Activated T-helper 2 cell treated with anti-CD3 and anti-CD28 coated beads, Interferon-gamma antibody, Interleukin-2, Interleukin-4, amounts not matched to agents 10 μg/mL and 5 μg/mL and 100 μg/mL, durations not matched to agents 14 hours and 24 hours and 36 hours (primary cell): Measurements from ENCODE around the gene SNX13. TPM values are rescaled to one million over a fixed set of nuclear protein-coding genes. Genes with fewer than 3 reads are reported as not detected.
A peak's percentile ranks its signal among the peaks of the same experiment; 100 is the strongest.

Experiments used
- DNase-seq: peaks from one replicate; pipeline ENCODE4 v3.0.0; 2021; ENCODE audit warnings: low spot score
- H3K27ac Mint-ChIP-seq: one replicate; pipeline ENCODE4 v1.8.0; 2021; ENCODE audit warnings: mixed read lengths
- H3K27me3 Mint-ChIP-seq: one replicate; pipeline ENCODE4 v1.8.0; 2021; ENCODE audit warnings: low read depth, mixed read lengths
- H3K36me3 Mint-ChIP-seq: one replicate; pipeline ENCODE4 v1.8.0; 2021; ENCODE audit warnings: low read depth, mixed read lengths
- H3K4me1 Mint-ChIP-seq: one replicate; pipeline ENCODE4 v1.8.0; 2021; ENCODE audit warnings: low read depth, mixed read lengths
- H3K4me3 Mint-ChIP-seq: one replicate; pipeline ENCODE4 v1.8.0; 2021; ENCODE audit warnings: low read depth, mild to moderate bottlenecking, moderate library complexity, mixed read lengths
- H3K9me3 Mint-ChIP-seq: one replicate; pipeline ENCODE4 v1.8.0; 2021; ENCODE audit warnings: mixed read lengths
- intact Hi-C: fragments of 100-400 bp; cut with micrococcal nuclease; formaldehyde crosslinking; loops from one replicate; pipeline ENCODE4 v1.15.1; 2023
- total RNA-seq: library from RNA; stranded (reverse); gene quantifications from 2 replicates; pipeline ENCODE4 v1.2.3, GENCODE V29; 2022

The SNX13 gene
- total RNA-seq, 1 donor from 2014 or later = 21.9 TPM

- H3K4me3 Mint-ChIP-seq = peak overlapping the region; percentile 97
- H3K27ac Mint-ChIP-seq = peak overlapping the region; percentile 94
- peak; percentile 41 for DNase-seq
- intact Hi-C loops = loop anchor here (5.0 to 10.0 kb wide), 5 partner anchors 235 to 1295 kb away; partner anchors contain the start of genes ANKMY2 and BZW2
- peaks cover 40% of the 10 kb centered on the region for H3K4me1 Mint-ChIP-seq
- no peaks in the 10 kb centered on the region for H3K9me3 Mint-ChIP-seq
- H3K27me3 Mint-ChIP-seq = peaks cover 12% of the 10 kb centered on the region
- peaks cover 16% of the 10 kb centered on the region for H3K36me3 Mint-ChIP-seq
These were observed 540 bp downstream of the SNX13 start for GRCh38 chr7:17939606-17940301.

DNA sequence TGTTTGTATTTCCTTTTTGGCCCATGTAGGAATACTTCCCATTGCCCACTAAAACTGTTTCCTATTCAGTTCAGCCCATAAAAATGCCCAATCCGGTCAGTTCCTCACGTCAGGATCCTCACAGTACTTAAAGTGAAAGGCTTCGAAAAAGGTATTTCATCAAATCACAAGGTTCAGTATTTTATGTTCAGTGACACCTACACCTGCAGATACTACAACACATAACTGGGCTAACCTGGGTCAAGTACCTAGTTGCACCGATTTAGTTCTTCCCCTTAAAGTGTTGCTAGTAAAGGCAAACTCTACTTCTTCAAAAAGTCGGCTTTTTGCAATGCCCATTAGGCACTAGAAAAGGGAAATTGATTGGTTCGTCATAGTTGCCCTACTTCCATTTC lies 1.1 kb downstream of the SNX13 start:
- Mint-ChIP-seq H3K27me3 (peaks cover 11% of the 10 kb centered on the region), H3K4me3 (peak overlapping the region; percentile 97), H3K36me3 (peaks cover 16% of the 10 kb centered on the region), H3K4me1 (peaks cover 46% of the 10 kb centered on the region), H3K27ac (peak overlapping the region; percentile 94), H3K9me3 (no peaks in the 10 kb centered on the region)
- intact Hi-C loops = loop anchor here (10.0 kb wide), 1 partner anchor 236 kb away; no protein-coding TSS in a partner anchor
- no peak for DNase-seq

DNA sequence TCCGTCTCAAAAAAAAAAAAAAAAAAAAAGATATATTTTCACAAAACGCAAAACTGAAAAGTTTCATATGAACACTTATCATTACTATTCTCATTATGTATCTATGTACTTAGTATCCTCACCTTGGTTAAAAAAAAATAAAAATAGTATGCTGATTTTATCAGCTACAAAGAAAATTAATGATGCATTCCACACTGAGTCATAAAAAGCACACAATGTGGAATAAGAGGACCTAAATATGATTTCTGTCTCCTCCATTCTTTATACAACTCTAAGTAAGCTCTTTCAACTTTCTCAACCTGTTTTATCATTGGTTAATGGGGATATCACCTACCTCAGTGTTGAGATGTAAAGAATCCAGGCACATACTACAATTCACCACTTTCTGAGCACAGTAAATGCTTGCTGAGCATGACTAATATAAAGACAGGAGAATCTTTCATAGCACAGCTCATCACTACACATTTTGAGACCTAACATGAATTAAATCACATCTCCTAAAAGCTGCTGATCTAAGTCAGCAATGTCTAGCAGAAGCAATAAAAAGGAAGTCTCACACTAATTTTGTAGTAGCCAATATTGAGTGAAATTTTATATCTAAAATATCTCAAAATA lies 2.7 kb downstream of the SNX13 start:
- Mint-ChIP-seq H3K27ac (peak overlapping the region; percentile 38), H3K4me1 (peaks cover 57% of the 10 kb centered on the region), H3K36me3 (peaks cover 15% of the 10 kb centered on the region), H3K27me3 (peaks cover 11% of the 10 kb centered on the region), H3K4me3 (no peak overlapping the region), H3K9me3 (no peaks in the 10 kb centered on the region)
- intact Hi-C loops = loop anchor here (10.0 kb wide), 1 partner anchor 237 kb away; no protein-coding TSS in a partner anchor
- no peak for DNase-seq

DNA sequence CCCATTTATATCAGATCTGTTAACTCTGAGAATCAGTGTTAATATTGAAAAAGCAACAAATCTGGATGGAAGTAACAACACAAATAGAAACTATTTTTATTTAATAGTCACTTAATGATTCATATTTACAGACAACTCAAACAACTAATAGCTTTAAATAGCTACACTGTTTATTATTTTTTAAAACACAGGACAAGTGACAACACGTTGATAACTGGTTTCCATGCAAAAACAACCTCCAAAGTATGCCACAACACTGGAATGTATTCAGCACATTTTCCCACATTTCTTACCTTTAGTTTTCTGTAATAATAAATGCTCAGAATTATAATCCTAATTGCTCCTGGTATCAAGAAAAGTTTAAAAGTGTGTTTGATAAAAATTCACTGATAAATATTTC lies 4.0 kb downstream of the SNX13 start:
- intact Hi-C loops = loop anchor here (10.0 kb wide), 1 partner anchor 238 kb away; no protein-coding TSS in a partner anchor
- H3K4me1 Mint-ChIP-seq = peaks cover 52% of the 10 kb centered on the region

DNA sequence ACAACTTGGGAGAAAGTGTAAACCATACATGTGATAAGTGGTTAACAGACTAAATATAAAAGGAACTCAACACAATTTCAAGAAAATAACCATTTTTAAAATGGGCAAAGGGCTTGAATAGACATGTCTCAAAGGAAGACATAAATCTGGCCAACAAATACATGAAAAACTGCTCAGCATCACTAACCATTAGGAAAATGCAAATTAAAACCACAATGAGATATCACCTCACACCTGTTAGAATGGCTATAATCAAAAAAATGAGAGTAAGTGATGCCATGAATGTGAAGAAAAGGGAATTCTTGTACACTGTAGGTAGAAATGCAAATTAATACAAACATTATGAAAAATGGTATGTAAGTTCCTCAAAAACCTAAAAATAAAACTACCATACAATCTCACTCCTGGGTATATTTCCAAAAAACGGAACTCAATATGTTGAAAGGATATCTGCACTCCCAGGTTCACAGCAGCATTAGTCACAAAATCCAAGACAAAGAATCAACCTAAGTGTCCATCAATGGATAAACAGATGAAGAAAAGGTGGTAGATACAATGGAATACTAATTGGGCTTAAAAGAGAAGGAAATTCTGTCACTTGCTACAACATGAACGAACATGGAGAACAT lies 5.6 kb downstream of the SNX13 start:
- Mint-ChIP-seq H3K27ac (no peak overlapping the region), H3K27me3 (peaks cover 7% of the 10 kb centered on the region), H3K4me1 (peaks cover 54% of the 10 kb centered on the region), H3K9me3 (no peaks in the 10 kb centered on the region), H3K4me3 (no peak overlapping the region), H3K36me3 (peaks cover 15% of the 10 kb centered on the region)
- intact Hi-C loops = loop anchor here (1.0 to 10.0 kb wide), 3 partner anchors 18 to 240 kb away; no protein-coding TSS in a partner anchor
- DNase-seq = no peak

More for the DNA sequence above, 4.0 kb downstream of the SNX13 start:
- DNase-seq = no peak
- Mint-ChIP-seq H3K27ac (no peak overlapping the region), H3K4me3 (no peak overlapping the region), H3K36me3 (peaks cover 15% of the 10 kb centered on the region), H3K27me3 (peaks cover 7% of the 10 kb centered on the region), H3K9me3 (no peaks in the 10 kb centered on the region)

GRCh38 chr7:17934094-17934493 lies 6.2 kb downstream of the SNX13 start:
- H3K27me3 Mint-ChIP-seq = peaks cover 7% of the 10 kb centered on the region
- H3K4me1 Mint-ChIP-seq = peaks cover 54% of the 10 kb centered on the region
- peaks cover 15% of the 10 kb centered on the region for H3K36me3 Mint-ChIP-seq
- H3K9me3 Mint-ChIP-seq = no peaks in the 10 kb centered on the region
- intact Hi-C loops = loop anchor here (1.0 to 10.0 kb wide), 3 partner anchors 18 to 241 kb away; no protein-coding TSS in a partner anchor
- H3K27ac Mint-ChIP-seq = no peak overlapping the region
- DNase-seq = no peak
- no peak overlapping the region for H3K4me3 Mint-ChIP-seq

GRCh38 chr7:17932770-17933169 lies 7.5 kb downstream of the SNX13 start:
- no peak for DNase-seq
- Mint-ChIP-seq H3K36me3 (peaks cover 15% of the 10 kb centered on the region), H3K27ac (no peak overlapping the region), H3K4me3 (no peak overlapping the region), H3K4me1 (peaks cover 42% of the 10 kb centered on the region), H3K27me3 (peaks cover 7% of the 10 kb centered on the region), H3K9me3 (no peaks in the 10 kb centered on the region)
- intact Hi-C loops = loop anchor here (5.0 to 10.0 kb wide), 2 partner anchors 75 to 242 kb away; no protein-coding TSS in a partner anchor

DNA sequence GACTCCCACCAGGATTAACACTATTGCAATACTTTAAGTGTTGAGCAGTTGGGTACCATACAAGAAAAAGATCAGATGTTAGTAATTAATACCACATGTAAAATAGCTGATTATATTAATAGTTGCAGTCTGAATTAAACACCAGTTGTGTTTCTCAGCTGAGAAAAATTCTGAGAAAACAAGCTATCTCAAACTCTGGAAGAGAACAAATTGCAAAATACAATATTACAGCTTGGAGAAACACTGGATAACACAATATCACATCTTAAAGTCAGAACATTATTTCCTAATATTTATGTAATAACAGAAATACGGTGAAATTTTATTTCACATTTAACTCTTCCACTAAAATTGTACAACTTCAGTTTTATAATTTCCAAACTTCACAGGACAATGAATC lies 9.2 kb downstream of the SNX13 start:
- peaks cover 7% of the 10 kb centered on the region for H3K27me3 Mint-ChIP-seq
- H3K9me3 Mint-ChIP-seq = no peaks in the 10 kb centered on the region
- no peak overlapping the region for H3K27ac Mint-ChIP-seq
- no peak for DNase-seq
- peaks cover 36% of the 10 kb centered on the region for H3K4me1 Mint-ChIP-seq
- H3K36me3 Mint-ChIP-seq = peaks cover 9% of the 10 kb centered on the region
- intact Hi-C loops = loop anchor here (5.0 to 10.0 kb wide), 2 partner anchors 74 to 244 kb away; no protein-coding TSS in a partner anchor
- H3K4me3 Mint-ChIP-seq = no peak overlapping the region

GRCh38 chr7:17930546-17930945 lies 9.7 kb downstream of the SNX13 start:
- Mint-ChIP-seq H3K27ac (no peak overlapping the region), H3K4me3 (no peak overlapping the region), H3K36me3 (peaks cover 9% of the 10 kb centered on the region), H3K9me3 (no peaks in the 10 kb centered on the region), H3K27me3 (peaks cover 7% of the 10 kb centered on the region), H3K4me1 (peaks cover 36% of the 10 kb centered on the region)
- intact Hi-C loops = loop anchor here (5.0 to 10.0 kb wide), 2 partner anchors 73 to 244 kb away; no protein-coding TSS in a partner anchor
- DNase-seq = no peak

DNA sequence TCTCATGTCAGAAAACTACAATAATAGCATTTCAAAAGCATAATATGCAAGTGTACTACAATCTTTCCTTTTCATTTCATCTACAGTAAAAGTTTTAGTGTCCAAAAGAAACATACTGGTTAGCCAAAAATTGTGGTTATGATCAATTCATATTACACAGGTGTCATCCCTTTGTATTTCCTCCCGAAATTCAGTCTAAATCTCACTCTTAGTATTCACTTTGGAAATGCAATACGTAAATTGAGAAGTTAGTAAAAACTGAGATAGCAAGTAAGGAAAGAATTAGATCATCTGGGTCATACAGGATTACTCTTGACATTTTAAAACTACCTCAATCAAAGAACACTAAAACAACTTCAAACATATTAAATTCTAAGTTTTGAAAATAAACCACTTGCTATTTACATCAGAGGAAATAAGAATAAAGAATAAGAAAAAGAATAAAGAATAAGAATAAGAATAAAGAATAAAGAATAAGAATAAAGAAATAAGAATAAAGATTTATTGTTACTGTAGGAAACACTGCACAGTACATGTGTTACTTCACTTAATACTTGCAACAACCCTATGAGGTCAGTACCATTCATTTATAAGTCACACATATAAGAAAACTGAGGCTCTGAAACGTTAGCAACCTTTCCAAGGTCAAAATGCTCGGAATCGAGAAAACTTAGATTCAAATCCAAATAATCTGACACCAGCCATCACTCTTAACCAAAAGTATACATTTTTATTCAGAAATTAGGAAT lies 10.5 kb downstream of the SNX13 start:
- DNase-seq = no peak
- H3K27ac Mint-ChIP-seq = no peak overlapping the region
- no peaks in the 10 kb centered on the region for H3K9me3 Mint-ChIP-seq
- H3K4me3 Mint-ChIP-seq = no peak overlapping the region
- peaks cover 3% of the 10 kb centered on the region for H3K27me3 Mint-ChIP-seq
- peaks cover 8% of the 10 kb centered on the region for H3K36me3 Mint-ChIP-seq
- intact Hi-C loops = loop anchor here (5.0 to 10.0 kb wide), 2 partner anchors 73 to 245 kb away; no protein-coding TSS in a partner anchor
- H3K4me1 Mint-ChIP-seq = peaks cover 32% of the 10 kb centered on the region

DNA sequence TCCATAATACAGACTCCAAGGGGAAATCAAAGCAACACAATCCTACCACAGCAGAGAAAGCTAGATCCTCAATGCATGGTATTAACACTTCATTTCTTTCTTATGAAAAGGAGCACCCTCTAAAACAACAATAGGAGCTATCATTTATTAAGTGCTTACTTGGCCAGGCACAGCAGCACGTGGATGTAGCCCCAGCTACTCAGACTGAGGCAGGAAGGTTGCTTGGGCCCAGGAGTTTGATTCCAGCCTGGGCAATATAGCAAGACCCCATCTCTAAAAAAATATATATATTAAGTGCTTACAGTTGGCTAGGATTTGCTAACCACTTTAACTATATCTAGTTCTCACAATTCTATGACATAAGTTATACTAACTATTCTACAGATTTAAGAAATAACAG lies 12.2 kb downstream of the SNX13 start:
- no peak overlapping the region for H3K4me3 Mint-ChIP-seq
- no peak for DNase-seq
- no peak overlapping the region for H3K27ac Mint-ChIP-seq
- H3K9me3 Mint-ChIP-seq = no peaks in the 10 kb centered on the region
- peaks cover 5% of the 10 kb centered on the region for H3K27me3 Mint-ChIP-seq
- H3K36me3 Mint-ChIP-seq = peaks cover 7% of the 10 kb centered on the region
- intact Hi-C loops = no loop called here
- H3K4me1 Mint-ChIP-seq = peaks cover 18% of the 10 kb centered on the region

DNA sequence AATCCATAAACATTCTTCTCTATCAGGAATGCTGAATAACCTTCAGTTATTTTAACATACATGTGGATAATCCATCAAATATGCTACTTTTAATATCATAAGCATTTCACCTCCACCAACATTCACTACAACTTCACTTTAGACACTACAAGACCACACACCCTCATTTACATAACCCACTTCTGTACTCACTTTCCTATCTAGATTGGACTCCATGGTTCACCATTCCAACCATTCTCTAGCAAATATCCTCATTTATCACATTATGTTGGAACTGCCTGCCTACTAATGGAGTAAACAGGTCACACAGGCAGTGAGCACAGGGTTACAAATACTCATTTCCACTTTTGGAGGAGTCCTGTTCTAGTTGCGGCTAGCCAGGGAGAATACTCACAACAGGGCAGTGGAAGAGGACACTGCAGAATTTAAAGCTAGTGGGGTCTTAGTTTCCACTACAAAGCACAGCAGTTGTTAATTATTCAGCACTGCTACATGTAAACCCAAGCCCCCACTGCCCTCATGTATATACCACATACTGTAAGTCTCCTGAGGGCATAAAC lies 18.4 kb downstream of the SNX13 start:
- Mint-ChIP-seq H3K4me3 (no peak overlapping the region), H3K9me3 (no peaks in the 10 kb centered on the region), H3K27ac (no peak overlapping the region), H3K4me1 (no peaks in the 10 kb centered on the region), H3K27me3 (peaks cover 1% of the 10 kb centered on the region), H3K36me3 (peaks cover 4% of the 10 kb centered on the region)
- DNase-seq = no peak
- intact Hi-C loops = no loop called here
